ENCODE data around the gene AIDA.
"Not testable (repeated sequence)": the region's sequence is repeated elsewhere in the genome, so short reads cannot be mapped to it uniquely, and the experiment has no call there.

The AIDA gene

GRCh38 chr1:222713091-222713961 lies 1.0 kb upstream of the AIDA start:
- in situ Hi-C loops (cut with MboI; ENCODE audit: low sequenced_read_pairs) = no loop called here

GRCh38 chr1:222711319-222712252 lies 705 bp downstream of the AIDA start:
- in situ Hi-C loops (cut with MboI; ENCODE audit: low sequenced_read_pairs) = no loop called here

- in situ Hi-C loops (cut with MboI; ENCODE audit: low sequenced_read_pairs) = no loop called here
Measured at GRCh38 chr1:222709700-222710153, 2.6 kb downstream of the AIDA start.

- in situ Hi-C loops (cut with MboI; ENCODE audit: low sequenced_read_pairs) = no loop called here
Measured at GRCh38 chr1:222706815-222707214, 5.5 kb downstream of the AIDA start.

- in situ Hi-C loops (cut with MboI; ENCODE audit: low sequenced_read_pairs) = no loop called here
Measured at GRCh38 chr1:222704260-222704659, 8.0 kb downstream of the AIDA start.

GRCh38 chr1:222702210-222702609 lies 10.1 kb downstream of the AIDA start:
- in situ Hi-C loops (cut with MboI; ENCODE audit: low sequenced_read_pairs) = no loop called here

- in situ Hi-C loops (cut with MboI; ENCODE audit: low sequenced_read_pairs) = no loop called here
Measured at GRCh38 chr1:222697826-222698225, 14.5 kb downstream of the AIDA start.

DNA sequence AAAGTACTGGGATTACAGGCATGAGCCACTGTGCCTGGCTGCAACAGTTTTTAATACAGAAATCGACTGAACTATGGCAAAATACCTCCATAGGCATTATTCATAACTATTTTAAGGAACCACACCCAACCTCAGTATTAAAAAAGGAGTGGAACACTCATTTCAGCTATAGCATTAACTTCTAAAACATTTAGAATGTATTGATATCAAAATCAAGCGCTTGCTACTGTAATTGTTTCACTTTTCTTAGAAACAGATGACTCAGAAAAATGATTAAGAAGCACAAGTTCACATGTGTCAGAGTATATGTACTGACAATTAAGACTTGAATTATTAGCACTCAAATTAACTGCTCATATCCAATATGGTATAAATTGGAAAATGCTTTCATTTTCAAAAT lies 15.1 kb downstream of the AIDA start:
- in situ Hi-C loops (cut with MboI; ENCODE audit: low sequenced_read_pairs) = no loop called here

GRCh38 chr1:222696741-222697140 lies 15.6 kb downstream of the AIDA start:
- in situ Hi-C loops (cut with MboI; ENCODE audit: low sequenced_read_pairs) = no loop called here

DNA sequence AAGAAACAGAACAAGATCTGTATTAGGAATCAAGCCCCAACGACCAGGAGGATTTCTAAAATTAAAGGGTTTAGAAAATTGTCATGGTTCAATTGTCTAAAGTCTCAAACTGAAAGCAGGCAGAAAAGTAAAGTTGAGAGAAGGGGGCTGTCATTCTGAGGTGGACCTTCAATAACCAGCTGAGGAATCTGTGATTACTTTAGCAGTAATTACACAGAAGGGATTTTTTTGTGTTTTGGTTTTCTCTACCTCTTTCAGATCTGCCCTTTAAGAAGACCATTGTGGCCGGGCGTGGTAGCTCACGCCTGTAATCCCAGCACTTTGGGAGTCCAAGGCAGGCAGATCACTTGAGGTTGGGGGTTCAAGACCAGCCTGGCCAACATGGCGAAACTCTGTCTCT lies 17.4 kb downstream of the AIDA start:
- in situ Hi-C loops (cut with MboI; ENCODE audit: low sequenced_read_pairs) = no loop called here

- in situ Hi-C loops (cut with MboI; ENCODE audit: low sequenced_read_pairs) = no loop called here
Measured at GRCh38 chr1:222691016-222691415, 21.3 kb downstream of the AIDA start.

DNA sequence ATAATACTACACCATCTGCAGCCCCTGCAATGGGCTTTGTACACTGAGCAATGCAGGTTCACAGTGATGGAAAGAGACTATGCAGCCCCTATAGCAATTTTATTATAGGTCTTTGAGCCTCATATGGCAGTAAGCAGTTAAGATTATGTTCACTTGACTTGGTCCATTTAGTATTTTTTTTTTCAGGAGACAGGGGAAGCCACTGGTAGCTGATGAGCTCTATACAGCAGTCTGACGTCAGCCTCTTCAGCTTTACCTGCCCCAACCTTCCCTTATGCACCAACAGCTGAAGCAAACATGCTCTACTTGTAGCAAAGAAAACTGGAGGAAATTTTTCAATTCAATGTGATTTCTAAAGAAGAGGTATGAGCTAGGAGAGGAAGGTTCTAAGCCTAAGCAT lies 32.2 kb downstream of the AIDA start:
- in situ Hi-C loops (cut with MboI; ENCODE audit: low sequenced_read_pairs) = no loop called here

- in situ Hi-C loops (cut with MboI; ENCODE audit: low sequenced_read_pairs) = no loop called here
Measured at GRCh38 chr1:222670110-222670509, 42.2 kb downstream of the AIDA start.

DNA sequence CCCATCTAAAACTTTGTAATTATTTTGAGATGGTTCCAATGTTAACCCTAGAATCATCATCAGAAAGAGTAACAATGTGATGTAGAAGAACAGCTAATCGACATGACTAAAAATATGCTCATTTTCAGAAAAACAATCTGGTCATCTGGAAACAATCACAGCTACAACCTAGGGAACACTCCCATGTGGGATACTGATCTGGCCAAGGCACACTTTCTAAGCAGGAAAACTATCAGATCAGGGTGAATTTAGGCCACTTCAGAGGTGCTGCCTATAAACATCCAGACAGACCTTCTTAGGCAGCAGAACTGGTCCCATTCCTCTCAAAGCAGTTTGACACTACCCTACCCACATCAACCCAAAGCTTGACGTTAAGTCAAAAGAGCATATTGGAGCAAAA lies 43.2 kb downstream of the AIDA start:
- in situ Hi-C loops (cut with MboI; ENCODE audit: low sequenced_read_pairs) = not testable (repeated sequence)

- in situ Hi-C loops (cut with MboI; ENCODE audit: low sequenced_read_pairs) = not testable (repeated sequence)
Measured at GRCh38 chr1:222668184-222668583, 44.1 kb downstream of the AIDA start.

DNA sequence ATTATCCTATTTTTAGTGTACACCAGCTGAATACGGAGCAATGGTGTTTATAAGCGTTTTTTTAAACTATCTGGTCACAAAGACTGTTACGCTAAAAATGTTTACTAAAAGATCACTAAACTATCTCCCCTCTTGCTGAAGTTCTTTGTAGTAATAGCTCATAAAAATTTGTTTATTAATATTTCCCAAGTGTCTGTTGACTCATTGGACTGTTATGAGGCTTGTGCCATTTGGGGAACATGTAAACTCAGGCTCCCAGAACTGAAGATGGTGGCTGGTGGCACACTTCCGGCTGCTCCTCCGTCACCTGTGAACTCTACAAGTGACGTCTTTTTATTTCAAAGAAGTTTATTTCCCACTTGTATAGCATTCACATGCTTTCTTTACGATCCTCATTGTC lies 46.3 kb downstream of the AIDA start:
- in situ Hi-C loops (cut with MboI; ENCODE audit: low sequenced_read_pairs) = no loop called here

GRCh38 chr1:222663431-222663934 lies 48.8 kb downstream of the AIDA start:
- in situ Hi-C loops (cut with MboI; ENCODE audit: low sequenced_read_pairs) = no loop called here

GRCh38 chr1:222657899-222658298 lies 54.4 kb downstream of the AIDA start:
- in situ Hi-C loops (cut with MboI; ENCODE audit: low sequenced_read_pairs) = no loop called here

DNA sequence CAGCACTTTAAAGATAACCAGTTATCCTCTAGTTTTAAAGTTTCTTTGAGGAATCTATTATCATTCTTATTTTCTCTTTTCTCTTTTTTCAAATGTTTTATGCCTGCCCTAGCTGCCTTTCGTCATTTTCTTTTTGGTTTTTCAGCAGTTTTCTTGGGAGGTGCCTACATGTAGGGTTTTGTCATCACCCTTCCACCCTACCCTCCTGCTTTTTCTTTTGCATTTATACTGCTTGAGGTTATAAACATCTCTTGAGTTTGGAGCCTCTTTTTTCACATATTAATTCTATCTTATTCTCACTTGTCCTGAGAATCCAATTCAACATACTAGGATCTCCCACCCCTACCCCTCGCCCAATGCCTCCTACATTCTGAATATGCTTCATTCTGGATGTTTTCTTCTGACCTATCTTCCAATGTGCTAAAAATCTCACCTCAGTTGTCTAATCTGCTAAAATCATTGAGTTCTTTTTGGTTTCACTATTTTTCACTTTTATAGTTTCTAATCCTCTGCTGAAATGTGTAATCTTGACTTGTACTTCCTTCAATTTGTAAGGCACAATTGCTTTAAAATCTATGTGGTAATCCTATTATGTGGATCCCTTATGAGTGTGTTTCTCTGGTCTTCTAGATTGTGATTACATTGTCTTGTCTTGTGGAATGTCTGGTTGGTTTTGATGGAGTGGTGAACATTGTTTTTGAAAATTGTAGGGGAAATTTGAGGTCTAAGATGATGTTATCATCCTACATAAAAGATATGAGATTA lies 55.7 kb downstream of the AIDA start:
- in situ Hi-C loops (cut with MboI; ENCODE audit: low sequenced_read_pairs) = no loop called here

DNA sequence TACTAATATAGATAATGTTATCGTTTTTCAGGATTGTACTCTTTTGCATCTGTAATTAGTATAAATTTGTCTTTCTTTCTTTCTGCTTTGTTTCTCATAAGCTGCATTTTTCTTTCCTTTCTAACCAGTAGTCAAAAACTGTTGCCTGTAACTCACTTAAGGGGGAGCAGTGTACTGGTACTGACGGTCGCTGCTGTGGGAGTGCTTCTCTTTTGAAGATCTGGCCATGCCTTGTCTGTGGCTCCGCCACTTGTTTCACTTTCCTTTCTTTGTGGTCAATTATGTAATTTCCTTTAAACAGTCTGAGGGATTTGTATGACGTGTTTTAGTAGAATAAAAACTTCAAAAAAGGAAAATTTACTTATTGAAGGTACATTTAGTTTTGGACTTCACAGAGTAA lies 57.4 kb downstream of the AIDA start:
- in situ Hi-C loops (cut with MboI; ENCODE audit: low sequenced_read_pairs) = no loop called here
